HepG2 (cell line): ENCODE data around the gene GHRL. TPM values are rescaled to one million over a fixed set of nuclear protein-coding genes. Genes with fewer than 3 reads are reported as not detected.

ENCODE experiments used
- ATAC-seq: fragments of 200-7000 bp; cut with Tn5 transposase; 3 replicates; pipeline ENCODE4 v1.9.1; 2020; ENCODE audit warnings: mild to moderate bottlenecking, moderate library complexity
- BruUV-seq: library from RNA; stranded (reverse); fragments of 400-500 nt; replicated peaks from 2 replicates; lab custom pipeline; 2021; lab: Mats Ljungman, UMichigan
- CTCF ChIA-PET: fragments of 300-600 bp; formaldehyde crosslinking; extraction: SDS; loops from one replicate; lab custom pipeline; 2021; ENCODE audit warnings: low total read pairs, inconsistent platforms, low intra/inter-chr PET ratio; lab: Yijun Ruan, JAX
- POLR2A ChIA-PET: fragments of 350-600 bp; sonication (Branson Sonifier 250); formaldehyde crosslinking; loops from one replicate; lab custom pipeline; 2020; ENCODE audit warnings: antibody characterized with exemption, inconsistent platforms; lab: Yijun Ruan, JAX
- DNase-seq: peaks from one replicate; pipeline ENCODE4 v3.0.0-alpha.2; 2015; ENCODE audit warnings: low spot score
- FAIRE-seq: peaks from 3 replicates; lab custom pipeline; 2011; peaks lifted over from hg19 to GRCh38; lab: Jason Lieb, UNC
- H2AFZ ChIP-seq: one replicate; pipeline ENCODE4 v1.6.1; 2011; ENCODE audit warnings: low read length, inconsistent platforms
- H3K27ac ChIP-seq: fragments of 300-600 bp; 3 replicates; pipeline ENCODE4 v1.8.0; 2011; ENCODE audit warnings: mixed run types, mild to moderate bottlenecking, mixed read lengths, low read length, inconsistent platforms; ENCODE audit not compliant: insufficient read depth; ENCODE audit errors: extremely low read length
- H3K27me3 ChIP-seq, 2 experiments: fragments of 200-600 bp in 1 of 2; 2 replicates in 1 of 2; 3 replicates in 1 of 2; pipeline versions ENCODE4 v1.6.0 to v1.8.0; 2011; ENCODE audit warnings: low read length in 2 of 2, mild to moderate bottlenecking in 2 of 2, moderate library complexity in 2 of 2, inconsistent platforms in 1 of 2; ENCODE audit not compliant: insufficient read depth in 2 of 2, control insufficient read depth in 1 of 2
- H3K36me3 ChIP-seq, 2 experiments: fragments of 200-600 bp in 1 of 2; replicated peaks in 1 of 2; 2 replicates in 1 of 2; 3 replicates in 1 of 2; pipeline versions ENCODE4 v1.5.1 to v1.8.0; 2011; ENCODE audit warnings: low read length in 2 of 2, inconsistent platforms in 1 of 2; ENCODE audit not compliant: insufficient read depth in 2 of 2, control insufficient read depth in 1 of 2
- H3K4me1 ChIP-seq: 2 replicates; pipeline ENCODE4 v1.5.1; 2012; ENCODE audit warnings: low read length, inconsistent platforms; ENCODE audit not compliant: insufficient read depth
- H3K4me2 ChIP-seq: 2 replicates; pipeline ENCODE4 v1.6.0; 2011; ENCODE audit warnings: low read depth, low read length, inconsistent platforms
- H3K4me3 ChIP-seq, 3 experiments: fragments of 200-600 bp in 1 of 3; sonication (generic), shearing (Covaris generic) in 1 of 3; replicated peaks in 1 of 3; 2 replicates each; pipeline ENCODE4 v1.5.1; 2011 to 2016; ENCODE audit warnings: low read length in 3 of 3, inconsistent platforms in 2 of 3, low read depth in 2 of 3, mild to moderate bottlenecking in 2 of 3, control low read depth in 1 of 3, mixed read lengths in 1 of 3; ENCODE audit not compliant: insufficient read depth in 1 of 3
- H3K79me2 ChIP-seq: one replicate; pipeline ENCODE4 v1.6.1; 2011; ENCODE audit warnings: low read length, inconsistent platforms; ENCODE audit not compliant: insufficient read depth
- H3K9ac ChIP-seq: 2 replicates; pipeline ENCODE4 v1.6.0; 2011; ENCODE audit warnings: mild to moderate bottlenecking, low read depth, low read length, inconsistent platforms; ENCODE audit not compliant: insufficient read depth
- H3K9me3 ChIP-seq: 2 replicates; pipeline ENCODE4 v1.5.1; 2012; ENCODE audit warnings: mild to moderate bottlenecking, low read length
- H4K20me1 ChIP-seq: 2 replicates; pipeline ENCODE4 v1.6.0; 2011; ENCODE audit warnings: inconsistent platforms, mild to moderate bottlenecking, low read length, moderate library complexity; ENCODE audit not compliant: insufficient read depth
- REXO4 ChIP-seq: sonication (generic); formaldehyde crosslinking; IDR thresholded peaks from 2 replicates; pipeline ENCODE4 v1.8.0; 2022; ENCODE audit warnings: missing genetic modification reagents, mild to moderate bottlenecking, borderline replicate concordance
- SMAD3 ChIP-seq: sonication (generic); formaldehyde crosslinking; IDR thresholded peaks from 2 replicates; pipeline ENCODE4 v1.4.0; 2020; ENCODE audit warnings: missing genetic modification reagents
- ZFP41 ChIP-seq: sonication (generic); formaldehyde crosslinking; IDR thresholded peaks from 2 replicates; pipeline ENCODE4 v1.4.0; 2020; ENCODE audit warnings: mild to moderate bottlenecking, missing genetic modification reagents, borderline replicate concordance
- ZNF44 ChIP-seq: sonication (generic); formaldehyde crosslinking; IDR thresholded peaks from 2 replicates; pipeline ENCODE4 v1.5.1; 2020; ENCODE audit warnings: mild to moderate bottlenecking, missing genetic modification reagents
- WGBS: methylation state at CpG from one replicate; pipeline ENCODE4 v1.1.6; 2017; ENCODE audit warnings: low lambda C conversion rate; 5-methylcytosine and 5-hydroxymethylcytosine counted together
- in situ Hi-C: cut with HindIII; loops from 2 replicates; pipeline ENCODE4 v1.10.0; 2017; ENCODE audit warnings: low pct_unique_long_range_greater_than_20kb; ENCODE audit not compliant: extremely low pct_ligation_motif_present
- intact Hi-C: fragments of 100-400 bp; cut with micrococcal nuclease; formaldehyde crosslinking; loops from one replicate; pipeline ENCODE4 v1.10.0; 2022; ENCODE audit not compliant: unreplicated experiment
- polyA plus RNA-seq, 8 experiments: library from polyadenylated mRNA; depleted of rRNA in 3 of 8; stranded (reverse) in 7 of 8; unstranded in 1 of 8; fragments of >200 nt; fragmentation: Illumina TruSeq in 4 of 8; extraction: Trizol in 4 of 8; gene quantifications; 2 replicates each; pipeline versions ENCODE4 v1.2.1 to v1.2.3, GENCODE V29; 2011 to 2016; ENCODE audit warnings: low read depth in 4 of 8, missing spikeins in 1 of 8, mixed read lengths in 1 of 8; ENCODE audit not compliant: insufficient read depth in 1 of 8
- total RNA-seq, 5 experiments: library from RNA; depleted of rRNA; stranded (reverse); fragments of >200 nt; fragmentation: Illumina TruSeq; extraction: Trizol; gene quantifications; 2 replicates each; pipeline ENCODE4 v1.2.3, GENCODE V29; 2016; ENCODE audit warnings: low read depth in 1 of 5
- TF ChIP-seq, protein P1 (sequence below): sonication (generic); formaldehyde crosslinking; IDR thresholded peaks from 2 replicates; pipeline ENCODE4 v1.4.0; 2020; ENCODE audit warnings: missing genetic modification reagents
- TF ChIP-seq, protein P2 (sequence below): sonication (generic); formaldehyde crosslinking; IDR thresholded peaks from 2 replicates; pipeline ENCODE4 v1.5.1; 2020; ENCODE audit warnings: mild to moderate bottlenecking, moderate library complexity, missing genetic modification reagents
- TF ChIP-seq, protein P3 (sequence below): sonication (generic); formaldehyde crosslinking; IDR thresholded peaks from 2 replicates; pipeline ENCODE4 v1.5.0; 2020; ENCODE audit warnings: missing genetic modification reagents
- TF ChIP-seq, protein P4 (sequence below): sonication (generic); formaldehyde crosslinking; IDR thresholded peaks from 2 replicates; pipeline ENCODE4 v1.4.0; 2020; ENCODE audit warnings: missing genetic modification reagents, borderline replicate concordance
- TF ChIP-seq, protein P5 (sequence below): sonication (generic); formaldehyde crosslinking; IDR thresholded peaks from 2 replicates; pipeline ENCODE4 v1.5.1; 2020; ENCODE audit warnings: missing genetic modification reagents, mild to moderate bottlenecking, borderline replicate concordance

GHRL gene
- total and polyA plus RNA-seq, 2 of the 13 experiments (the other 11 are each of a cell fraction or from before 2014, with no cell fraction given), result 0.09 TPM; not detected in 1

DNA sequence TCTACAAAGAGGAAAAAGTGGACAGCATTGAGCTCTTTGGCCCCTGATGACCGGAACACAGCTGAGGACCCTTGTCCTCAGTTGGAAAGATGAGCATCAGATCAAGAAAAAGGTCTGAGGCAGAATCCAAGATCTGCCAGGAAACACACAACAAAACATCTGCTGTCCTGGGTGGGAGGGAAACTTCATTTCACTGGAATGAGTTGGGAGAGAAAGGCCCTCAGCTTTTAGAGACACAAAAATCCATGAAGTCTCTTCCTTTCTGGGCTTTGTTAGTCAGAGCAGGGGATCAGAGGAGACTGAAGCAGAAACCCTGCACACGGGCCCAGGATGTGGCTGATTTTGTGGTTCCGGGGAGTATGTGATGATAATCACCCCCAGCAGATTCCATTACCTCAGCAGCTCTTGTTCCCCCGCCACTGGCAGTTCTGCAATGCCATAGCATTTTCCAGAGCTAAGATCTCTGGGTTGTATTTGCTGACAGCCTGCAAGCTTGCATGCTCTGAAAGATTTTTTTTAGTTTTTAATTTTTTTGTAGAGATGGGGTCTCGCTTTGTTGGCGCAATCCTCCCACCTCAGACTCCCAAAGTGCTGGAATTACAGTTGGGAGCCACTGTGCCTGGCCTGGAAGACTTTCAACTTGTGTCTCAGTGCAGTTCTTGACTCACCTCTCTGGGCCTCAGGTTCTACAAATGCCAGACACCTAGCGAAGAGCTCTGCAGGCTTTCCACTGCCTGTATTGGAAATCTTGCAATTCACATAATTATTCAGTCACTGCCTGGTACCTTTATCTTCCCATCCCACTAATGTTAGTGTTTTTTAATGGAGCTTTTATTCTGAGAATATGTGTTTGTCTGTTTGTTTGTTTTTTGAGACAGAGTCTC, 50.3 kb downstream of the GHRL start (continued):
- TF ChIP-seq, protein P1, sequence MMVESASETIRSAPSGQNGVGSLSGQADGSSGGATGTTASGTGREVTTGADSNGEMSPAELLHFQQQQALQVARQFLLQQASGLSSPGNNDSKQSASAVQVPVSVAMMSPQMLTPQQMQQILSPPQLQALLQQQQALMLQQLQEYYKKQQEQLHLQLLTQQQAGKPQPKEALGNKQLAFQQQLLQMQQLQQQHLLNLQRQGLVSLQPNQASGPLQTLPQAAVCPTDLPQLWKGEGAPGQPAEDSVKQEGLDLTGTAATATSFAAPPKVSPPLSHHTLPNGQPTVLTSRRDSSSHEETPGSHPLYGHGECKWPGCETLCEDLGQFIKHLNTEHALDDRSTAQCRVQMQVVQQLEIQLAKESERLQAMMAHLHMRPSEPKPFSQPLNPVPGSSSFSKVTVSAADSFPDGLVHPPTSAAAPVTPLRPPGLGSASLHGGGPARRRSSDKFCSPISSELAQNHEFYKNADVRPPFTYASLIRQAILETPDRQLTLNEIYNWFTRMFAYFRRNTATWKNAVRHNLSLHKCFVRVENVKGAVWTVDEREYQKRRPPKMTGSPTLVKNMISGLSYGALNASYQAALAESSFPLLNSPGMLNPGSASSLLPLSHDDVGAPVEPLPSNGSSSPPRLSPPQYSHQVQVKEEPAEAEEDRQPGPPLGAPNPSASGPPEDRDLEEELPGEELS (CRISPR knock-in tag), result no peak
- TF ChIP-seq, all 625 proteins: peak for 0

DNA sequence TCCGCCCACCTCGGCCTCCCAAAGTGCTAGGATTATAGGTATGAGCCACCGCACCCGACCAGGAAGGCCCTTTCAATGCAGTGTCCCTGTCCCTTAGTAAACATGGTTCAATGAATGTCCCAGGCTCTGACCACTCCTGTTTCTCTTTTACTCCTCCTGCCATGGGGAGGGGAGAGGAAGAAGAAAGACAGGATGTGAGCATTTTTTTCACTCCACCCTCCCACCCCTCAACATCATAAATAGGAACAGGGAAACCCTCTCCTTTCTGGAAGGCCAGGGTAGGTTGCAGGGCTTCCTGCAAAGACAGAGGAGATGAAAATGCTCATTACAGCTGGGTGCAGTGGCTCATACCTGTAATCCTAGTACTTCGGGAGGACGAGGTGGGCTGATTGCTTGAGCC, 51.9 kb downstream of the GHRL start:
- FAIRE-seq (no peak), ATAC-seq (no peak), DNase-seq (no peak)
- H3K9ac ChIP-seq, result no peak overlapping the region
- TF ChIP-seq SMAD3, result no peak
- TF ChIP-seq REXO4 (CRISPR knock-in tag), result no peak
- TF ChIP-seq, protein P2, sequence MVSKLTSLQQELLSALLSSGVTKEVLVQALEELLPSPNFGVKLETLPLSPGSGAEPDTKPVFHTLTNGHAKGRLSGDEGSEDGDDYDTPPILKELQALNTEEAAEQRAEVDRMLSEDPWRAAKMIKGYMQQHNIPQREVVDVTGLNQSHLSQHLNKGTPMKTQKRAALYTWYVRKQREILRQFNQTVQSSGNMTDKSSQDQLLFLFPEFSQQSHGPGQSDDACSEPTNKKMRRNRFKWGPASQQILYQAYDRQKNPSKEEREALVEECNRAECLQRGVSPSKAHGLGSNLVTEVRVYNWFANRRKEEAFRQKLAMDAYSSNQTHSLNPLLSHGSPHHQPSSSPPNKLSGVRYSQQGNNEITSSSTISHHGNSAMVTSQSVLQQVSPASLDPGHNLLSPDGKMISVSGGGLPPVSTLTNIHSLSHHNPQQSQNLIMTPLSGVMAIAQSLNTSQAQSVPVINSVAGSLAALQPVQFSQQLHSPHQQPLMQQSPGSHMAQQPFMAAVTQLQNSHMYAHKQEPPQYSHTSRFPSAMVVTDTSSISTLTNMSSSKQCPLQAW, result no peak
- TF ChIP-seq, protein P3, sequence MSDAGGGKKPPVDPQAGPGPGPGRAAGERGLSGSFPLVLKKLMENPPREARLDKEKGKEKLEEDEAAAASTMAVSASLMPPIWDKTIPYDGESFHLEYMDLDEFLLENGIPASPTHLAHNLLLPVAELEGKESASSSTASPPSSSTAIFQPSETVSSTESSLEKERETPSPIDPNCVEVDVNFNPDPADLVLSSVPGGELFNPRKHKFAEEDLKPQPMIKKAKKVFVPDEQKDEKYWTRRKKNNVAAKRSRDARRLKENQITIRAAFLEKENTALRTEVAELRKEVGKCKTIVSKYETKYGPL (CRISPR knock-in tag), result no peak
- TF ChIP-seq, protein P4, sequence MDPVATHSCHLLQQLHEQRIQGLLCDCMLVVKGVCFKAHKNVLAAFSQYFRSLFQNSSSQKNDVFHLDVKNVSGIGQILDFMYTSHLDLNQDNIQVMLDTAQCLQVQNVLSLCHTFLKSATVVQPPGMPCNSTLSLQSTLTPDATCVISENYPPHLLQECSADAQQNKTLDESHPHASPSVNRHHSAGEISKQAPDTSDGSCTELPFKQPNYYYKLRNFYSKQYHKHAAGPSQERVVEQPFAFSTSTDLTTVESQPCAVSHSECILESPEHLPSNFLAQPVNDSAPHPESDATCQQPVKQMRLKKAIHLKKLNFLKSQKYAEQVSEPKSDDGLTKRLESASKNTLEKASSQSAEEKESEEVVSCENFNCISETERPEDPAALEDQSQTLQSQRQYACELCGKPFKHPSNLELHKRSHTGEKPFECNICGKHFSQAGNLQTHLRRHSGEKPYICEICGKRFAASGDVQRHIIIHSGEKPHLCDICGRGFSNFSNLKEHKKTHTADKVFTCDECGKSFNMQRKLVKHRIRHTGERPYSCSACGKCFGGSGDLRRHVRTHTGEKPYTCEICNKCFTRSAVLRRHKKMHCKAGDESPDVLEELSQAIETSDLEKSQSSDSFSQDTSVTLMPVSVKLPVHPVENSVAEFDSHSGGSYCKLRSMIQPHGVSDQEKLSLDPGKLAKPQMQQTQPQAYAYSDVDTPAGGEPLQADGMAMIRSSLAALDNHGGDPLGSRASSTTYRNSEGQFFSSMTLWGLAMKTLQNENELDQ, result no peak
- TF ChIP-seq ZNF44, result no peak
- TF ChIP-seq ZFP41 (CRISPR knock-in tag), result no peak
- TF ChIP-seq, protein P5, sequence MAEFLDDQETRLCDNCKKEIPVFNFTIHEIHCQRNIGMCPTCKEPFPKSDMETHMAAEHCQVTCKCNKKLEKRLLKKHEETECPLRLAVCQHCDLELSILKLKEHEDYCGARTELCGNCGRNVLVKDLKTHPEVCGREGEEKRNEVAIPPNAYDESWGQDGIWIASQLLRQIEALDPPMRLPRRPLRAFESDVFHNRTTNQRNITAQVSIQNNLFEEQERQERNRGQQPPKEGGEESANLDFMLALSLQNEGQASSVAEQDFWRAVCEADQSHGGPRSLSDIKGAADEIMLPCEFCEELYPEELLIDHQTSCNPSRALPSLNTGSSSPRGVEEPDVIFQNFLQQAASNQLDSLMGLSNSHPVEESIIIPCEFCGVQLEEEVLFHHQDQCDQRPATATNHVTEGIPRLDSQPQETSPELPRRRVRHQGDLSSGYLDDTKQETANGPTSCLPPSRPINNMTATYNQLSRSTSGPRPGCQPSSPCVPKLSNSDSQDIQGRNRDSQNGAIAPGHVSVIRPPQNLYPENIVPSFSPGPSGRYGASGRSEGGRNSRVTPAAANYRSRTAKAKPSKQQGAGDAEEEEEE (CRISPR knock-in tag), result no peak
- intact Hi-C loops, result no loop called here
- no peak overlapping the region for H3K4me2 ChIP-seq
- no peak overlapping the region for H3K4me3 ChIP-seq
- no peak overlapping the region for H3K27ac ChIP-seq
- ChIA-PET CTCF (no interaction called here), POLR2A (interaction anchor here (1.8 kb wide), 1 partner anchor 7 kb away, joined by 8 read pairs; the partner anchor contains the start of gene TATDN2)
- no peaks in the 10 kb centered on the region for H3K4me1 ChIP-seq
- 96% methylated on average over 6 of the region's 6 CpGs for WGBS
- no peaks in the 10 kb centered on the region for H3K27me3 ChIP-seq
- H3K36me3 ChIP-seq, result peaks cover 18 to 32% of the 10 kb centered on the region in 2 experiments
- H2AFZ ChIP-seq, result no peak overlapping the region
- no peaks in the 10 kb centered on the region for H3K79me2 ChIP-seq
- in situ Hi-C loops, result no loop called here
- H4K20me1 ChIP-seq, result no peaks in the 10 kb centered on the region
- H3K9me3 ChIP-seq, result peaks cover 15% of the 10 kb centered on the region
- BruUV-seq, result no TSS peak
